OCI-LY3 (cell line): ENCODE results near the gene TRPM5.

ENCODE experiments used
- EZH2phosphoT487 ChIP-seq: fragments of 200-600 bp; shearing (Covaris generic); IDR thresholded peaks from 2 replicates; pipeline ENCODE4 v1.6.1; 2018; ENCODE audit warnings: antibody characterized with exemption, mixed run types, low read depth
- TF ChIP-seq, protein P1 (sequence below): fragments of 200-600, 300-600 bp; sonication (generic); IDR thresholded peaks from 2 replicates; pipeline ENCODE4 v1.5.1; 2014; ENCODE audit warnings: antibody characterized with exemption, low read length, low read depth

DNA sequence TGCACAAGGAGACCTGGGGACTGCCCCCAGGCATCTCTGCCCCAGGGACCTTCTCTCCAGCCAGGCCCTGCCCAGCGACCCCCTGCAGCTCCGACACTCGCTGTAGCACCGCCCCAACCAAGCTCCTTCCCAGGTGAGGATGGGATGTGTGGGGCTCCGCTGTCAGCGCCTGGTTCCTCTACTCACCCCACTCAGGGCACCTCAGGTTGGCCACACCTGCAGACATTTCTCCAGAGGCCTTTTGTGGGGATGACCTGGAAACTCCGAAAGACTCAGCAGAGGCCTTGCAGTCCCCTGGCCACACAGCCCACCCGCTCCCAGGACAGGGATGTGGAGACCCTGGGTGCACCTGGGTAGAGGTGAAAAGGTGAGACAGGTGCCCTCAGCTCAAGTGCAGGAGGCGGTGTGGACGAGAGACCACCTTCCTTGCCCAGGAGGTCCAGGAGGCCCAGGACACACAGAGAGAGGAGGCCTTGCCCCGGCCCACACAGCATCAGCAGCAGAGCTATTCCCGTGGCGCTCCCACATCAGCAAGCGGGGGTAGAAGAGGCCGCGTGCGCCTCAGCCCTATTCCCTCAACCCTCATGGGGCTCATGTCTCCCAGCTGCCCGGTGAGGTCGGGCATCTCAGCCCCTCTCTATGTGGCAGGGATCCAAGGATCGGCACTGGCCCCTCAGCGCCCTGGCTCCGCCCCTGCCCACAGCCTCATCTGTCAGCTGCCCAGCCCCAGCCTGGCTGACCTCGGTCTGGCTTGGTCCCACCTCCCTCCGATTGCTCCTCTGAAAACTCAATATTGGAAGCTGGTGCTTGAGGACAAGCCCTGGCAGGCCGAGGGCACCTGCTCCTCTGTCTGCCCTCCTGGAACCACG, 20.9 kb downstream of the TRPM5 start:
- no peak for TF ChIP-seq EZH2phosphoT487
- TF ChIP-seq, protein P1, sequence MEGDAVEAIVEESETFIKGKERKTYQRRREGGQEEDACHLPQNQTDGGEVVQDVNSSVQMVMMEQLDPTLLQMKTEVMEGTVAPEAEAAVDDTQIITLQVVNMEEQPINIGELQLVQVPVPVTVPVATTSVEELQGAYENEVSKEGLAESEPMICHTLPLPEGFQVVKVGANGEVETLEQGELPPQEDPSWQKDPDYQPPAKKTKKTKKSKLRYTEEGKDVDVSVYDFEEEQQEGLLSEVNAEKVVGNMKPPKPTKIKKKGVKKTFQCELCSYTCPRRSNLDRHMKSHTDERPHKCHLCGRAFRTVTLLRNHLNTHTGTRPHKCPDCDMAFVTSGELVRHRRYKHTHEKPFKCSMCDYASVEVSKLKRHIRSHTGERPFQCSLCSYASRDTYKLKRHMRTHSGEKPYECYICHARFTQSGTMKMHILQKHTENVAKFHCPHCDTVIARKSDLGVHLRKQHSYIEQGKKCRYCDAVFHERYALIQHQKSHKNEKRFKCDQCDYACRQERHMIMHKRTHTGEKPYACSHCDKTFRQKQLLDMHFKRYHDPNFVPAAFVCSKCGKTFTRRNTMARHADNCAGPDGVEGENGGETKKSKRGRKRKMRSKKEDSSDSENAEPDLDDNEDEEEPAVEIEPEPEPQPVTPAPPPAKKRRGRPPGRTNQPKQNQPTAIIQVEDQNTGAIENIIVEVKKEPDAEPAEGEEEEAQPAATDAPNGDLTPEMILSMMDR: no peak
